ENCODE data around the gene DEAF1.

Gene DEAF1

DNA sequence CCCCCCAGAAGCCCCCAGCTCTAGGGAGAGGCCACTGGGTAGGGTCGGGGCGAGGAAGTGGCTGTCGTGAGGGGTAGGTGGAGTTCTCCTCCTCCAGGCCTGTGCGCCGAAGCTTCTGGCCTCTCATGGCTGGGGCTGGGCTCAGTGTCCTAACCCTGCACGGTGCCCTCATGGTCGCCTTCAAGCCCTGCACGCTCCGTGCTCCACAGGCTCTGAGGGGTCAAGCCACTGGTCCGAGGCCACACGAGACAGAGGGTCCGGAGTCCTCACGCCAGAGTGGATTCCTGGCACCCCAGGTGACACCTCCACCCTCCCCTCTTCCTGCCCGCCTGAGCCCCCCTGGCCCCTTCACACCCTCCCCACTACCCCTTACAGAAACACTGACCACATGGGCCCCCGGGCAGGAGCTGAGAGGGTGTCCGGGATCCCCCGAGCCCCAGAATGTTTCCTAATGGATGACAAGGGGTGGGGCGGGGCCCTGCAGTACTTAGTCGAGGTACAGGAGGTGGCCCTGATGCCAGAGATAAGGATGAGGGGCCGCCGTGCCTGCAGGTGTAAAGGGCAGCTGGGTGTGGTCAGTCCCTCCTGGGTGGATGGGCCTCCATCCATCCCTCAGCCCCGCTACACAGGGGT lies 69.3 kb downstream of the DEAF1 start:
- H3K4me3 ChIP-seq (replicated peaks; ENCODE audit: insufficient read depth, low read length) = no peak overlapping the region
- TF ChIP-seq, protein P1, sequence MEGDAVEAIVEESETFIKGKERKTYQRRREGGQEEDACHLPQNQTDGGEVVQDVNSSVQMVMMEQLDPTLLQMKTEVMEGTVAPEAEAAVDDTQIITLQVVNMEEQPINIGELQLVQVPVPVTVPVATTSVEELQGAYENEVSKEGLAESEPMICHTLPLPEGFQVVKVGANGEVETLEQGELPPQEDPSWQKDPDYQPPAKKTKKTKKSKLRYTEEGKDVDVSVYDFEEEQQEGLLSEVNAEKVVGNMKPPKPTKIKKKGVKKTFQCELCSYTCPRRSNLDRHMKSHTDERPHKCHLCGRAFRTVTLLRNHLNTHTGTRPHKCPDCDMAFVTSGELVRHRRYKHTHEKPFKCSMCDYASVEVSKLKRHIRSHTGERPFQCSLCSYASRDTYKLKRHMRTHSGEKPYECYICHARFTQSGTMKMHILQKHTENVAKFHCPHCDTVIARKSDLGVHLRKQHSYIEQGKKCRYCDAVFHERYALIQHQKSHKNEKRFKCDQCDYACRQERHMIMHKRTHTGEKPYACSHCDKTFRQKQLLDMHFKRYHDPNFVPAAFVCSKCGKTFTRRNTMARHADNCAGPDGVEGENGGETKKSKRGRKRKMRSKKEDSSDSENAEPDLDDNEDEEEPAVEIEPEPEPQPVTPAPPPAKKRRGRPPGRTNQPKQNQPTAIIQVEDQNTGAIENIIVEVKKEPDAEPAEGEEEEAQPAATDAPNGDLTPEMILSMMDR (IDR thresholded peaks at IDR 0.05; ENCODE audit: insufficient read depth, low read length) = no peak
- TF ChIP-seq POLR2AphosphoS5 (IDR thresholded peaks at IDR 0.05; ENCODE audit: low read depth) (no peak), SPI1 (IDR thresholded peaks at IDR 0.05; ENCODE audit: borderline replicate concordance, low read depth) (no peak), GABPA (IDR thresholded peaks at IDR 0.05; ENCODE audit: low read depth) (no peak)
- TF ChIP-seq, protein P2, sequence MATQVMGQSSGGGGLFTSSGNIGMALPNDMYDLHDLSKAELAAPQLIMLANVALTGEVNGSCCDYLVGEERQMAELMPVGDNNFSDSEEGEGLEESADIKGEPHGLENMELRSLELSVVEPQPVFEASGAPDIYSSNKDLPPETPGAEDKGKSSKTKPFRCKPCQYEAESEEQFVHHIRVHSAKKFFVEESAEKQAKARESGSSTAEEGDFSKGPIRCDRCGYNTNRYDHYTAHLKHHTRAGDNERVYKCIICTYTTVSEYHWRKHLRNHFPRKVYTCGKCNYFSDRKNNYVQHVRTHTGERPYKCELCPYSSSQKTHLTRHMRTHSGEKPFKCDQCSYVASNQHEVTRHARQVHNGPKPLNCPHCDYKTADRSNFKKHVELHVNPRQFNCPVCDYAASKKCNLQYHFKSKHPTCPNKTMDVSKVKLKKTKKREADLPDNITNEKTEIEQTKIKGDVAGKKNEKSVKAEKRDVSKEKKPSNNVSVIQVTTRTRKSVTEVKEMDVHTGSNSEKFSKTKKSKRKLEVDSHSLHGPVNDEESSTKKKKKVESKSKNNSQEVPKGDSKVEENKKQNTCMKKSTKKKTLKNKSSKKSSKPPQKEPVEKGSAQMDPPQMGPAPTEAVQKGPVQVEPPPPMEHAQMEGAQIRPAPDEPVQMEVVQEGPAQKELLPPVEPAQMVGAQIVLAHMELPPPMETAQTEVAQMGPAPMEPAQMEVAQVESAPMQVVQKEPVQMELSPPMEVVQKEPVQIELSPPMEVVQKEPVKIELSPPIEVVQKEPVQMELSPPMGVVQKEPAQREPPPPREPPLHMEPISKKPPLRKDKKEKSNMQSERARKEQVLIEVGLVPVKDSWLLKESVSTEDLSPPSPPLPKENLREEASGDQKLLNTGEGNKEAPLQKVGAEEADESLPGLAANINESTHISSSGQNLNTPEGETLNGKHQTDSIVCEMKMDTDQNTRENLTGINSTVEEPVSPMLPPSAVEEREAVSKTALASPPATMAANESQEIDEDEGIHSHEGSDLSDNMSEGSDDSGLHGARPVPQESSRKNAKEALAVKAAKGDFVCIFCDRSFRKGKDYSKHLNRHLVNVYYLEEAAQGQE (IDR thresholded peaks at IDR 0.05; ENCODE audit: insufficient replicate concordance, low read depth) = no peak
- H3K27me3 ChIP-seq (ENCODE audit: insufficient read depth, poor library complexity, severe bottlenecking) = no peaks in the 10 kb centered on the region
- no peak for DNase-seq (ENCODE audit: low read depth in 1 of 2, low spot score in 1 of 2)
- H3K27ac ChIP-seq (replicated peaks) = no peak overlapping the region

DNA sequence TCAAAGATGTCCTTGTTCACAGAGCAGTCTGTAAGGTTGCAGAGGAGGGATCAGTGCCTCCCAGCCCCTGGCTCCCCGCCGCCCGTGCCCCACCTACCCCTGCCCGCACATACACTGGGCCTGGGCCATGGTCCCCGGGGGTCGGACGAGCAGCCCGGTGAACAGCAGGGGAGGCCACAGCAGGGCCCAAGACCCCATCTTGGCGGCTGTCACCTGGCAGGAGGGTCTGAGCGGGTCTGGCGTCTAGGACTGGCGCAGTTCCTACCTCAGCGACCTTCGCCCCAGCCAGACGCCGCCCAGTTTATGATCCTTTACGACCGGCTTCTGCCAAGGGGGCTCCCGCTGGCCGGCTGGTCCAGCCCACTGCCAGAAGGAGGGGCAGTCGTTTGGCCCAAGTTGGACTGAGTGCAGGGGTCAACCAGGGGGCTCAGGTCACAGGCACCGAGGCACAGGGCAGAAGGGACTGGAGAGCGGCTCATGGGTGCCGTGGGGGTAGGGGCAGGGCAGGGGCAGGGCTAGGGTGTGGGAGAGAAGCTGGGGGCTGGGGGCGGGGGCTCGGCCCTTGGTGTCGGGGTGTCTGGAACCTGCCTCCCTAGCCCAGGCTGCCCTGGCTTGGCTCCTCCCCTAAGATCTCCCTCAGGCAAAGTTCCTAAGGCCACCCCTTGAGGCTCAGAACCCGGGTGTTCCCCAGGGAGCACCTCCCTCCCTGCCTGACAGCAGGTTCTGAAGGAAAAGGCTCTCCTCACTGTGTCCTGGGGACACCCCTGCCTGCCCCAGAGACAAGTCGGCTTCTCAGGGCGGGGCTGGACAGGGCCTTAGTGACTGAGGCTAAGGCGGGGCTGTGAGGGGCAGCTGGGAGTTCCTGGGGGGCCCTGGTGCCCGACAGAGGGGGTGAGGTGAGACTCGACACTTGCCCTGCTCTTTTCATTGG lies 70.1 kb downstream of the DEAF1 start, which contains the start of gene CDHR5:
TSS of gene CDHR5 (minus strand) at position 251 of the 931 bp plus-strand sequence. CDS start at position 198, 53 bp downstream.
- H3K4me3 ChIP-seq (replicated peaks; ENCODE audit: insufficient read depth, low read length) = no peak within 1 kb of the TSS
- H3K27ac ChIP-seq (replicated peaks) = no peak within 1 kb of the TSS
- DNase-seq (ENCODE audit: low read depth in 1 of 2, low spot score in 1 of 2) = no peak
- H3K27me3 ChIP-seq (ENCODE audit: insufficient read depth, poor library complexity, severe bottlenecking) = no peaks in the 10 kb centered on the region
- TF ChIP-seq, protein P1 (IDR thresholded peaks at IDR 0.05; ENCODE audit: insufficient read depth, low read length) = no peak
- TF ChIP-seq SPI1 (IDR thresholded peaks at IDR 0.05; ENCODE audit: borderline replicate concordance, low read depth) (no peak), POLR2AphosphoS5 (IDR thresholded peaks at IDR 0.05; ENCODE audit: low read depth) (no peak), GABPA (IDR thresholded peaks at IDR 0.05; ENCODE audit: low read depth) (no peak)
- TF ChIP-seq, protein P2 (IDR thresholded peaks at IDR 0.05; ENCODE audit: insufficient replicate concordance, low read depth) = no peak

DNA sequence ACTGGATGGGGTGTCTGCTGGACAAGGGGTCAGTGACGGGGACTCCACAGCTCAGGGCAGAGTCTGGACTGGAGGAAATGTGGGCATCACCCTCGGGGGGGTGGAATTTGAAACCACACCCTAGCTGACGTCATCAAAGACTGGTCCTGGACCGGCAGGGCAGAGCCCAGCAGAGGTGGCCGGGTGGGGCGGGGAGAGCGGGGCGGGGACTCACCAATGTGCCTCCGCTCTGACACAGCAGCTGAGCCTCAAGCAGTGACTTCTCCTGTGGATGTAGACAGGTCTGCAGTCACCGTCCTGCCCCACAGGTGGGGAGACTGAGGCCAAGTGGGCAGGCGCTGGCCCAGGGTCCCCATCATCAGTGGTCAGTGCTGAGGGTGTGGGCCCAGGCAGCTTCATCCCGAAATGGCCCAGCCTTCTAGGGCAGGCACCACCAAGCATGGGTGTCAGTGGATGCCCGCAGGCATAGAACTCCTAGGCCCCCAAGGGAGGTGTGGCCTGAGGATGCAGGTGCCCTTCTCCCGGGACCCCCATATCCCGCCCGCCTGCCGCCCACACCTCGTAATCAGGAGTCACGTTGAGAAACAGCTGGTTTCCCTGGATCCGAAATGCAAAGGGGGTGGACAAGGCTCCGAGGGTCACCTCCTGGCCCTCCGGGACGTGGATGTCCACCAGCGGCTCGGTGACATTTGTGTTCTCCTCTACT lies 70.9 kb downstream of the DEAF1 start:
- Histone ChIP-seq H3K27ac (replicated peaks) (no peak overlapping the region), H3K4me3 (replicated peaks; ENCODE audit: insufficient read depth, low read length) (no peak overlapping the region), H3K27me3 (ENCODE audit: insufficient read depth, poor library complexity, severe bottlenecking) (no peaks in the 10 kb centered on the region)
- TF ChIP-seq SPI1 (IDR thresholded peaks at IDR 0.05; ENCODE audit: borderline replicate concordance, low read depth) = no peak
- no peak for DNase-seq (ENCODE audit: low read depth in 1 of 2, low spot score in 1 of 2)
